ENCODE results near the gene CDC42EP5.

- no peak for TF ChIP-seq CTCF (conservative IDR thresholded peaks at IDR 0.05)
- no peak for TF ChIP-seq ZFX (IDR thresholded peaks at IDR 0.05)
Observed at GRCh38 chr19:54420068-54420382, 53.1 kb downstream of the CDC42EP5 start.
